NT2/D1 (cell line): Measurements from ENCODE around the gene ZSWIM3.

Experiments used
- YY1 ChIP-seq: IDR thresholded peaks from 2 replicates; pipeline ENCODE4 v1.6.1; 2011; ENCODE audit not compliant: insufficient read length, insufficient read depth
- ZNF274 ChIP-seq: IDR thresholded peaks from 2 replicates; pipeline ENCODE4 v1.6.1; 2011; ENCODE audit warnings: mild to moderate bottlenecking, low read depth, low read length

DNA sequence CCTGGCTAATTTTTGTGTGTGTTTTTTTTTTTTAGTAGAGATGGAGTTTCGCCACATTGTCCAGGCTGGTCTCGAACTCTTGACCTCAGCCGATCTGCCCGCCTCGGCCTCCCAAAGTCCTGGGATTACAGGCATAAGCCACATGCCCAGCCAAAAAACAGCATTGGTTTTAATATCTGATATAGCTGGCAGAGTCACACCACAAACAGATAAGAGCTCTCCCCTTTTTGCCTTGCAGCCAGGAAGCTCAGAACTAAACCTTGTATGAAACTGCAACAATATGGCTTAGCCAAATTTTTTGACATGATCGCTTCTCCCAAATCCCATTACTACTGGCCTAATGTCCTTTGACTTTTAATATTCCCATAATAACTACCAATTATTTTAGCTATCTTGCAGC, 5.1 kb upstream of the ZSWIM3 start:
- TF ChIP-seq YY1 (no peak), ZNF274 (no peak)
